ENCODE results near the gene TFAP2A. TPM values are rescaled to one million over a fixed set of nuclear protein-coding genes. Genes with fewer than 3 reads are reported as not detected.

Gene TFAP2A
- total and polyA plus RNA-seq, 2 donors (not counting 1 experiment from before 2014, with no cell fraction given): 0.03 TPM; not detected in 1

DNA sequence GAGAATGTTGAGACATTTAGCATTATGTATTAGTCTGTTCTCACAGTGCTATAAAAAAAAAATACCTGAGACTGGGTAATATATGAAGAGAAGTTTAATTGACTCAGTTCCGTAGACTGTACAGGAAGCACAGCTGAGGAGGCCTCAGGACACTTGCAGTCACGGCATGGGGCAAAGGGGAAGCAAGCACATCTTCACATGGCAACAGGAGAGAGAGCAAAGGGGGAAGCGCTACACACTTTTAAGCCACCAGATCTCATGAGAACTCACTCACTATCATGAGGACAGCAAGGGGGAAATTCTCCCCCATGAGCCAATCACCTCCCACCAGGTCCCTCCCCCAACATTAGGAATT is 26.8 kb upstream of the TFAP2A start:
- no peak overlapping the region for H3K4me2 ChIP-seq (ENCODE audit: extremely low read depth, insufficient read depth, low read length)
- H3K9me3 ChIP-seq (ENCODE audit: control insufficient read depth, insufficient read depth, low read depth, low read length): no peaks in the 10 kb centered on the region
- H3K4me3 ChIP-seq (replicated peaks in 1 of 4; ENCODE audit: control extremely low read depth in 1 of 4, insufficient read depth in 1 of 4, low read depth in 3 of 4, low read length in 4 of 4): no peak overlapping the region
- no peaks in the 10 kb centered on the region for H3K4me1 ChIP-seq (ENCODE audit: control insufficient read depth, extremely low read depth, insufficient read depth, low read length)
- no peak for DNase-seq (ENCODE audit: low read depth in 2 of 2)
- H3K79me2 ChIP-seq (ENCODE audit: control insufficient read depth, insufficient read depth, low read length): no peaks in the 10 kb centered on the region
- TF ChIP-seq EZH2 (IDR thresholded peaks at IDR 0.05; ENCODE audit: low read length, missing control alignments): no peak
- TF ChIP-seq, protein P1, sequence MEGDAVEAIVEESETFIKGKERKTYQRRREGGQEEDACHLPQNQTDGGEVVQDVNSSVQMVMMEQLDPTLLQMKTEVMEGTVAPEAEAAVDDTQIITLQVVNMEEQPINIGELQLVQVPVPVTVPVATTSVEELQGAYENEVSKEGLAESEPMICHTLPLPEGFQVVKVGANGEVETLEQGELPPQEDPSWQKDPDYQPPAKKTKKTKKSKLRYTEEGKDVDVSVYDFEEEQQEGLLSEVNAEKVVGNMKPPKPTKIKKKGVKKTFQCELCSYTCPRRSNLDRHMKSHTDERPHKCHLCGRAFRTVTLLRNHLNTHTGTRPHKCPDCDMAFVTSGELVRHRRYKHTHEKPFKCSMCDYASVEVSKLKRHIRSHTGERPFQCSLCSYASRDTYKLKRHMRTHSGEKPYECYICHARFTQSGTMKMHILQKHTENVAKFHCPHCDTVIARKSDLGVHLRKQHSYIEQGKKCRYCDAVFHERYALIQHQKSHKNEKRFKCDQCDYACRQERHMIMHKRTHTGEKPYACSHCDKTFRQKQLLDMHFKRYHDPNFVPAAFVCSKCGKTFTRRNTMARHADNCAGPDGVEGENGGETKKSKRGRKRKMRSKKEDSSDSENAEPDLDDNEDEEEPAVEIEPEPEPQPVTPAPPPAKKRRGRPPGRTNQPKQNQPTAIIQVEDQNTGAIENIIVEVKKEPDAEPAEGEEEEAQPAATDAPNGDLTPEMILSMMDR (conservative IDR thresholded peaks at IDR 0.05 in 1 of 2, IDR thresholded peaks at IDR 0.05 in 1 of 2; ENCODE audit: low read depth in 1 of 2, low read length in 2 of 2): no peak
- no peak overlapping the region for H3K9ac ChIP-seq (ENCODE audit: insufficient read depth, low read length)
- H3K36me3 ChIP-seq (ENCODE audit: control insufficient read depth, insufficient read depth, low read length): no peaks in the 10 kb centered on the region
- H3K27me3 ChIP-seq (ENCODE audit: control insufficient read depth, insufficient read depth, low read length): no peaks in the 10 kb centered on the region
- H3K27ac ChIP-seq (ENCODE audit: insufficient read depth, low read length): no peak overlapping the region
- no peaks in the 10 kb centered on the region for H4K20me1 ChIP-seq (ENCODE audit: control insufficient read depth, extremely low read depth, insufficient read depth, low read length)
- H2AFZ ChIP-seq (ENCODE audit: low read length): no peak overlapping the region

DNA sequence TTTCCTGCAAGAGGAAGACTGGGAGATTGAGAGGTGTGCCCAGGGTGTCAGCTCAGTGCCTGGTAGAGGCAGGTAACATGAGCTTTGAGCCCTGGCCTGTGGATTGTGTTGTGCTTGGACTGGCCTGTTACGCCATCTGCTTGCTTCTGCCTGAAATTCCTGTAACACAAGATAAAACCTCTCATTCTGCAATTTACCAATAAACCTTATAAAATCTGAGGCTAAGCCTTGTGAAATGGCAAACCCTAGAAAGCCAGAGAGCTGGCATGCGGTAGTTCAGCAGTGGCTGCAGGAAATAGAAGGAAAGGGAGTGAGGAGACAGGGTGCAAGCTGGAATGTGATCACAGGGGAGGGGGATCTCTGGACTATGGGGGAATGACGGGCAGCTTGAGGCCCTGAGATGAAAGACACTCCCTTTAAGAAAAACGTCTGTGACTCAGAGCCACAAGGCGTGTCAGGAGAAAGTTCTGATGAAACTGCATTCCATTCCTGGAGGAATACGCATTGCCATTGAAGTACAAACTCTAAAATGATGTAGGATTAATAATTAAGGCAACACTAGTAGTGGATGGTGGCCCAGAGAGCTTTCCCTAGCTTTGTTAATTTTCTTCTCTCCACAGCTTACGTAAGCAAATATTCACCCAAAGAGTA is 26.3 kb upstream of the TFAP2A start:
- DNase-seq (ENCODE audit: low read depth in 2 of 2): peak; percentile 88 to 97
- no peaks in the 10 kb centered on the region for H3K9me3 ChIP-seq (ENCODE audit: control insufficient read depth, insufficient read depth, low read depth, low read length)
- H2AFZ ChIP-seq (ENCODE audit: low read length): peak overlapping the region; percentile 21
- no peaks in the 10 kb centered on the region for H3K79me2 ChIP-seq (ENCODE audit: control insufficient read depth, insufficient read depth, low read length)
- H3K27me3 ChIP-seq (ENCODE audit: control insufficient read depth, insufficient read depth, low read length): no peaks in the 10 kb centered on the region
- H3K27ac ChIP-seq (ENCODE audit: insufficient read depth, low read length): peak overlapping the region; percentile 54
- no peak overlapping the region for H3K9ac ChIP-seq (ENCODE audit: insufficient read depth, low read length)
- peak overlapping the region; percentile 25 for H3K4me2 ChIP-seq (ENCODE audit: extremely low read depth, insufficient read depth, low read length)
- H3K4me1 ChIP-seq (ENCODE audit: control insufficient read depth, extremely low read depth, insufficient read depth, low read length): no peaks in the 10 kb centered on the region
- H3K36me3 ChIP-seq (ENCODE audit: control insufficient read depth, insufficient read depth, low read length): no peaks in the 10 kb centered on the region
- no peak overlapping the region for H3K4me3 ChIP-seq (replicated peaks in 1 of 4; ENCODE audit: control extremely low read depth in 1 of 4, insufficient read depth in 1 of 4, low read depth in 3 of 4, low read length in 4 of 4)
- TF ChIP-seq, protein P1 (conservative IDR thresholded peaks at IDR 0.05 in 1 of 2, IDR thresholded peaks at IDR 0.05 in 1 of 2; ENCODE audit: low read depth in 1 of 2, low read length in 2 of 2): no peak
- no peak for TF ChIP-seq EZH2 (IDR thresholded peaks at IDR 0.05; ENCODE audit: low read length, missing control alignments)
- H4K20me1 ChIP-seq (ENCODE audit: control insufficient read depth, extremely low read depth, insufficient read depth, low read length): no peaks in the 10 kb centered on the region

DNA sequence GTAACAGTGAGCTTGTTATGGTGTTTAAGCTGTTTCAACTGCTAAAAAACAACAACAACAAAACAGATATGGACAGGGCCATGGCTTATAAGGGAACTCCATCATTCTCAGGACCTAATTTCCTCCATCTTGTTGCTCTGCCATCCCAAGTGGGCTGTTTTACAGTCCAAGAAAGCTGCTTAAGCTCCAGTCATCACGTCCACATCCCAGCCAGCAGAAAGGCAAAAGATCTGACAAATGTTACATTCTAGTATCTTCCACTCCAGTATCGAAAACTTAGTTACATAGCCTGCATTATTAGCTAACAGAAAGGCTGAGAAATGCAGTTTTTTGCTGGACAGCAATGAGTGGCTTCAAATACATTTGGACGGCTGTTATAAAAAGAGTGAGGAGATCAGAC is 23.0 kb upstream of the TFAP2A start:
- TF ChIP-seq, protein P1 (conservative IDR thresholded peaks at IDR 0.05 in 1 of 2, IDR thresholded peaks at IDR 0.05 in 1 of 2; ENCODE audit: low read depth in 1 of 2, low read length in 2 of 2): no peak
- no peak for TF ChIP-seq EZH2 (IDR thresholded peaks at IDR 0.05; ENCODE audit: low read length, missing control alignments)
- Histone ChIP-seq H3K79me2 (ENCODE audit: control insufficient read depth, insufficient read depth, low read length) (no peaks in the 10 kb centered on the region), H3K4me1 (ENCODE audit: control insufficient read depth, extremely low read depth, insufficient read depth, low read length) (no peaks in the 10 kb centered on the region), H2AFZ (ENCODE audit: low read length) (no peak overlapping the region), H3K27ac (ENCODE audit: insufficient read depth, low read length) (no peak overlapping the region), H3K4me2 (ENCODE audit: extremely low read depth, insufficient read depth, low read length) (no peak overlapping the region), H3K9me3 (ENCODE audit: control insufficient read depth, insufficient read depth, low read depth, low read length) (no peaks in the 10 kb centered on the region), H4K20me1 (ENCODE audit: control insufficient read depth, extremely low read depth, insufficient read depth, low read length) (no peaks in the 10 kb centered on the region), H3K36me3 (ENCODE audit: control insufficient read depth, insufficient read depth, low read length) (no peaks in the 10 kb centered on the region), H3K9ac (ENCODE audit: insufficient read depth, low read length) (no peak overlapping the region), H3K27me3 (ENCODE audit: control insufficient read depth, insufficient read depth, low read length) (no peaks in the 10 kb centered on the region), H3K4me3 (replicated peaks in 1 of 4; ENCODE audit: control extremely low read depth in 1 of 4, insufficient read depth in 1 of 4, low read depth in 3 of 4, low read length in 4 of 4) (no peak overlapping the region)
- DNase-seq (ENCODE audit: low read depth in 2 of 2): no peak

Data from fibroblast of lung (primary cell).